Right atrium auricular region (tissue), 2 donors: ENCODE results near the gene YPEL1. TPM values are rescaled to one million over a fixed set of nuclear protein-coding genes. Genes with fewer than 3 reads are reported as not detected.

Source experiments
- DNase-seq: peaks from one replicate; pipeline ENCODE4 v3.0.0-alpha.2; 2019; ENCODE audit warnings: low spot score
- H3K27ac ChIP-seq, 2 donors: fragments of 200-600 bp; sonication (generic); 1 replicate in 1 of 2; 2 replicates in 1 of 2; pipeline ENCODE4 v1.5.1; 2016 to 2019
- H3K27me3 ChIP-seq, 2 donors: fragments of 200-600 bp; sonication (generic); one replicate each; pipeline versions ENCODE4 v1.5.1 to v1.6.0; 2017 to 2019
- H3K36me3 ChIP-seq: fragments of 200-600 bp; sonication (generic); one replicate; pipeline ENCODE4 v1.5.1; 2016
- H3K4me1 ChIP-seq, 2 donors: fragments of 200-600 bp; sonication (generic); one replicate each; pipeline versions ENCODE4 v1.5.1 to v1.6.0; 2017 to 2019
- H3K4me3 ChIP-seq, 2 donors: fragments of 200-600 bp; sonication (generic); 1 replicate in 1 of 2; 2 replicates in 1 of 2; pipeline ENCODE4 v1.5.1; 2017 to 2019; ENCODE audit warnings: mild to moderate bottlenecking in 1 of 2, moderate library complexity in 1 of 2
- H3K9me3 ChIP-seq, 2 donors: fragments of 200-600 bp; sonication (generic); one replicate each; pipeline ENCODE4 v1.5.1; 2019
- total RNA-seq, 2 donors: library from RNA; depleted of rRNA; stranded (reverse); fragments of >200 nt; gene quantifications; one replicate each; pipeline ENCODE4 v1.1.0, GENCODE V29; 2016
- TF ChIP-seq, protein P1 (sequence below), 2 donors: fragments of 200-600 bp; sonication (generic); IDR thresholded peaks; one replicate each; pipeline ENCODE4 v1.5.1; 2019; ENCODE audit warnings: antibody characterized with exemption in 2 of 2

The YPEL1 gene
- total RNA-seq, 2 donors from 2014 or later: 5.0 to 11.5 TPM

GRCh38 chr22:21738081-21738480 lies 2.5 kb upstream of the YPEL1 start:
- Histone ChIP-seq H3K4me3 (no peak overlapping the region), H3K36me3 (no peaks in the 10 kb centered on the region), H3K9me3 (no peaks in the 10 kb centered on the region), H3K27me3 (no peaks in the 10 kb centered on the region), H3K4me1 (peaks cover 0 to 17% of the 10 kb centered on the region in 2 donors), H3K27ac (no peak overlapping the region)
- DNase-seq: no peak
- TF ChIP-seq, protein P1, sequence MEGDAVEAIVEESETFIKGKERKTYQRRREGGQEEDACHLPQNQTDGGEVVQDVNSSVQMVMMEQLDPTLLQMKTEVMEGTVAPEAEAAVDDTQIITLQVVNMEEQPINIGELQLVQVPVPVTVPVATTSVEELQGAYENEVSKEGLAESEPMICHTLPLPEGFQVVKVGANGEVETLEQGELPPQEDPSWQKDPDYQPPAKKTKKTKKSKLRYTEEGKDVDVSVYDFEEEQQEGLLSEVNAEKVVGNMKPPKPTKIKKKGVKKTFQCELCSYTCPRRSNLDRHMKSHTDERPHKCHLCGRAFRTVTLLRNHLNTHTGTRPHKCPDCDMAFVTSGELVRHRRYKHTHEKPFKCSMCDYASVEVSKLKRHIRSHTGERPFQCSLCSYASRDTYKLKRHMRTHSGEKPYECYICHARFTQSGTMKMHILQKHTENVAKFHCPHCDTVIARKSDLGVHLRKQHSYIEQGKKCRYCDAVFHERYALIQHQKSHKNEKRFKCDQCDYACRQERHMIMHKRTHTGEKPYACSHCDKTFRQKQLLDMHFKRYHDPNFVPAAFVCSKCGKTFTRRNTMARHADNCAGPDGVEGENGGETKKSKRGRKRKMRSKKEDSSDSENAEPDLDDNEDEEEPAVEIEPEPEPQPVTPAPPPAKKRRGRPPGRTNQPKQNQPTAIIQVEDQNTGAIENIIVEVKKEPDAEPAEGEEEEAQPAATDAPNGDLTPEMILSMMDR (IDR thresholded peaks at IDR 0.05): no peak

GRCh38 chr22:21736948-21737347 lies 1.4 kb upstream of the YPEL1 start:
- H3K36me3 ChIP-seq: no peaks in the 10 kb centered on the region
- DNase-seq: no peak
- TF ChIP-seq, protein P1 (IDR thresholded peaks at IDR 0.05): no peak

GRCh38 chr22:21736084-21736642 lies 569 bp upstream of the YPEL1 start:
- no peak for DNase-seq
- TF ChIP-seq, protein P1 (IDR thresholded peaks at IDR 0.05): no peak
- no peaks in the 10 kb centered on the region for H3K36me3 ChIP-seq
- no peaks in the 10 kb centered on the region for H3K9me3 ChIP-seq
- H3K27ac ChIP-seq: peak overlapping the region; percentile 32 to 55
- H3K27me3 ChIP-seq: no peaks in the 10 kb centered on the region
- H3K4me1 ChIP-seq: peaks cover 0 to 17% of the 10 kb centered on the region in 2 donors
- peak overlapping the region; percentile 48 to 63 for H3K4me3 ChIP-seq

More at GRCh38 chr22:21736948-21737347, 1.4 kb upstream of the YPEL1 start:
- Histone ChIP-seq H3K4me3 (no peak overlapping the region), H3K4me1 (peaks cover 0 to 17% of the 10 kb centered on the region in 2 donors), H3K9me3 (no peaks in the 10 kb centered on the region), H3K27me3 (no peaks in the 10 kb centered on the region), H3K27ac (no peak overlapping the region)

DNA sequence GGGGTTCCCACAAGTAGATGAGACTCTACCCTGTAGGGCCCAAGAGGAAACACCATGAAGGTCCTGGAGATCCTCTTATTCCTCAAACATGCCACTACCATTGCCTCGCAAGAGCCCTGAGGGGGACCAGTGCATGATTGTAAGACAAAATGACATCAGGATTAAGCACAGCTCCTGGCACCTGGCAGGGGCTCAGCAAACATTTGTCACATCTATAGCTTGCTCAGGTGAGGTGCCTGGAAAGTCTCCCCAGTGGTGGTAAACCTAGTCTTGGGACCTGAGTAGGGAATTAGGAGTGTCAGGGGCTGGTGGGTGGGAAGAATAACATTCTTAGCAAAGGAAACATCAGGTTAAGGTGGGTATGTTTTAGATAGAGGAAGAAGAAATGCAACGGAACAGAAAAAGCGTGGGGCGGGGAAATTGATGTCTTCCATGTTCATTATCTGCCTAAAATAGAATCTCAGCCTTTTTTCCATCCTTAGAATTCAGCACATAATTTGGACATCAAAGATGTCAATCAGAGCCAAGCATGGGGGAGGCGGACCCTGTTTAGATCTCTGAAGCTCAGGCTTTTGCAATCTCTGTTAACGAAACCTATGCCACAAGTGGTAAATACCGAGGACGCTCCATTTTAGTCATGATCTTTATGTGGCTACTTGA lies 924 bp downstream of the YPEL1 start:
- no peak for DNase-seq

DNA sequence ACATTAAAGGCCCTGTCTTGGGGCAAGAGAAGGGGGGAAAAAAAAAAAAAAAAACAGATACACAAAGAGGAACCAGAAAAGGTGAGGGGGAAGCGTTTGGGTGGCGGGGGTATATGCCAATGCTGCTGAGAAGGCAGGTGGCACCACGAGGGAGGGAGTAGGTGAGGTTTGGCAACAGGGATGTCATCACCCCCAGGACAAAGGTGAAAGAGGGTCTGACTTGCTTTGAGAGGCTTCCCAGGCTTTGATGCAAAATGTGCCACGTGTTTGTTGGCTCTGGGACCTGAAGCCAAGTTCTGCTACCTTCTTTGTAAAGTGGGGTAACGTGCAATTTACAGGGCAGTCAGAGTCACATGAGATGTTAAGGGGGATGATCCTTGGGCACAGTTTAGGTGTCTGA lies 4.1 kb downstream of the YPEL1 start:
- DNase-seq: no peak
- TF ChIP-seq, protein P1 (IDR thresholded peaks at IDR 0.05): no peak
- Histone ChIP-seq H3K9me3 (no peaks in the 10 kb centered on the region), H3K4me1 (peaks cover 0 to 17% of the 10 kb centered on the region in 2 donors), H3K4me3 (no peak overlapping the region), H3K36me3 (no peaks in the 10 kb centered on the region), H3K27ac (no peak overlapping the region), H3K27me3 (no peaks in the 10 kb centered on the region)

More for the DNA sequence above, 924 bp downstream of the YPEL1 start:
- H3K27ac ChIP-seq: peak overlapping the region; percentile 20 to 35
- H3K9me3 ChIP-seq: no peaks in the 10 kb centered on the region
- TF ChIP-seq, protein P1 (IDR thresholded peaks at IDR 0.05): no peak
- H3K36me3 ChIP-seq: no peaks in the 10 kb centered on the region
- no peaks in the 10 kb centered on the region for H3K27me3 ChIP-seq
- peak overlapping the region; percentile 42 to 58 for H3K4me3 ChIP-seq
- peaks cover 0 to 17% of the 10 kb centered on the region in 2 donors for H3K4me1 ChIP-seq
